Parathyroid adenoma (tissue), 2 donors: Measurements from ENCODE around the gene GSX2.

Source experiments
- H2AFZ ChIP-seq: fragments of 300-600 bp; sonication (generic); one replicate; pipeline ENCODE4 v1.7.0; 2017; ENCODE audit warnings: antibody characterized with exemption, mild to moderate bottlenecking
- H3K27ac ChIP-seq: fragments of 300-600 bp; sonication (generic); one replicate; pipeline ENCODE4 v1.7.0; 2017
- H3K27me3 ChIP-seq: fragments of 300-600 bp; sonication (generic); one replicate; pipeline ENCODE4 v1.7.0; 2017; ENCODE audit warnings: low read length; ENCODE audit not compliant: control insufficient read depth, insufficient read depth
- H3K36me3 ChIP-seq: fragments of 300-600 bp; sonication (generic); one replicate; pipeline ENCODE4 v1.7.0; 2017; ENCODE audit warnings: low read length; ENCODE audit not compliant: control insufficient read depth, insufficient read depth
- H3K4me1 ChIP-seq: fragments of 300-600 bp; sonication (generic); one replicate; pipeline ENCODE4 v1.7.0; 2017; ENCODE audit warnings: control low read depth
- H3K4me2 ChIP-seq: fragments of 300-600 bp; sonication (generic); one replicate; pipeline ENCODE4 v1.7.0; 2017; ENCODE audit warnings: low read length
- H3K4me3 ChIP-seq: fragments of 300-600 bp; sonication (generic); one replicate; pipeline ENCODE4 v1.7.0; 2017; ENCODE audit warnings: low read depth, low read length
- H3K79me2 ChIP-seq: fragments of 300-600 bp; sonication (generic); one replicate; pipeline ENCODE4 v1.7.0; 2017; ENCODE audit warnings: control low read depth
- H3K9ac ChIP-seq: fragments of 300-600 bp; sonication (generic); one replicate; pipeline ENCODE4 v1.7.0; 2017; ENCODE audit warnings: mild to moderate bottlenecking
- H3K9me3 ChIP-seq: fragments of 300-600 bp; sonication (generic); one replicate; pipeline ENCODE4 v1.7.0; 2017; ENCODE audit warnings: low read length; ENCODE audit not compliant: control insufficient read depth
- CTCF ChIP-seq: fragments of 300-600 bp; sonication (generic); IDR thresholded peaks from one replicate; pipeline ENCODE4 v1.7.0; 2017; ENCODE audit warnings: antibody characterized with exemption, mild to moderate bottlenecking
- donor health status: primary hyperparathyroidism.

Gene GSX2

GRCh38 chr4:54074381-54074780, 25.6 kb upstream of the GSX2 start:
- no peaks in the 10 kb centered on the region for H3K36me3 ChIP-seq
- no peak overlapping the region for H2AFZ ChIP-seq
- H3K27ac ChIP-seq: no peak overlapping the region
- H3K27me3 ChIP-seq: no peaks in the 10 kb centered on the region
- H3K4me2 ChIP-seq: no peak overlapping the region
- TF ChIP-seq CTCF: no peak
- H3K4me1 ChIP-seq: no peaks in the 10 kb centered on the region
- H3K4me3 ChIP-seq: no peak overlapping the region
- no peaks in the 10 kb centered on the region for H3K9me3 ChIP-seq
- no peak overlapping the region for H3K9ac ChIP-seq
- no peaks in the 10 kb centered on the region for H3K79me2 ChIP-seq

GRCh38 chr4:54076673-54077072, 23.3 kb upstream of the GSX2 start:
- no peak overlapping the region for H2AFZ ChIP-seq

GRCh38 chr4:54077812-54078211, 22.2 kb upstream of the GSX2 start:
- Histone ChIP-seq H2AFZ (no peak overlapping the region), H3K9ac (no peak overlapping the region), H3K4me3 (no peak overlapping the region), H3K36me3 (no peaks in the 10 kb centered on the region), H3K4me1 (no peaks in the 10 kb centered on the region), H3K27ac (no peak overlapping the region), H3K9me3 (no peaks in the 10 kb centered on the region), H3K4me2 (no peak overlapping the region), H3K79me2 (no peaks in the 10 kb centered on the region), H3K27me3 (no peaks in the 10 kb centered on the region)
- no peak for TF ChIP-seq CTCF

More at GRCh38 chr4:54076673-54077072, 23.3 kb upstream of the GSX2 start:
- Histone ChIP-seq H3K27ac (no peak overlapping the region), H3K4me2 (no peak overlapping the region), H3K27me3 (no peaks in the 10 kb centered on the region), H3K4me3 (no peak overlapping the region), H3K79me2 (no peaks in the 10 kb centered on the region), H3K9ac (no peak overlapping the region), H3K9me3 (no peaks in the 10 kb centered on the region), H3K4me1 (no peaks in the 10 kb centered on the region), H3K36me3 (no peaks in the 10 kb centered on the region)
- TF ChIP-seq CTCF: no peak

GRCh38 chr4:54082168-54082567, 17.8 kb upstream of the GSX2 start:
- Histone ChIP-seq H3K9ac (no peak overlapping the region), H3K27ac (no peak overlapping the region), H3K4me1 (no peaks in the 10 kb centered on the region), H3K4me3 (no peak overlapping the region), H3K4me2 (no peak overlapping the region), H3K27me3 (no peaks in the 10 kb centered on the region), H3K36me3 (no peaks in the 10 kb centered on the region), H2AFZ (no peak overlapping the region), H3K9me3 (no peaks in the 10 kb centered on the region), H3K79me2 (no peaks in the 10 kb centered on the region)
- no peak for TF ChIP-seq CTCF

GRCh38 chr4:54085284-54085683, 14.7 kb upstream of the GSX2 start:
- Histone ChIP-seq H2AFZ (no peak overlapping the region), H3K27ac (no peak overlapping the region), H3K4me1 (no peaks in the 10 kb centered on the region), H3K9me3 (no peaks in the 10 kb centered on the region), H3K4me2 (no peak overlapping the region), H3K4me3 (no peak overlapping the region), H3K36me3 (no peaks in the 10 kb centered on the region), H3K9ac (no peak overlapping the region), H3K79me2 (no peaks in the 10 kb centered on the region), H3K27me3 (no peaks in the 10 kb centered on the region)
- TF ChIP-seq CTCF: no peak
